T-helper 2 cell treated with Interferon-gamma antibody and Interleukin-4, amounts not matched to agents 5 μg/mL and 100 μg/mL, for 36 hours (primary cell): ENCODE results near the gene PTPRF.
"Not testable (repeated sequence)": the region's sequence is repeated elsewhere in the genome, so short reads cannot be mapped to it uniquely, and the experiment has no call there.

Experiments
- DNase-seq: peaks from one replicate; pipeline ENCODE4 v3.0.0; 2021; ENCODE audit warnings: low spot score
- H3K27ac Mint-ChIP-seq: one replicate; pipeline ENCODE4 v1.8.0; 2021; ENCODE audit warnings: mild to moderate bottlenecking, mixed read lengths
- H3K27me3 Mint-ChIP-seq: one replicate; pipeline ENCODE4 v1.8.0; 2021; ENCODE audit warnings: low read depth, mixed read lengths
- H3K36me3 Mint-ChIP-seq: one replicate; pipeline ENCODE4 v1.8.0; 2021; ENCODE audit warnings: low read depth, mixed read lengths
- H3K4me1 Mint-ChIP-seq: one replicate; pipeline ENCODE4 v1.8.0; 2021; ENCODE audit warnings: low read depth, mixed read lengths
- H3K4me3 Mint-ChIP-seq: one replicate; pipeline ENCODE4 v1.8.0; 2022; ENCODE audit warnings: mild to moderate bottlenecking, moderate library complexity, mixed read lengths
- H3K9me3 Mint-ChIP-seq: one replicate; pipeline ENCODE4 v1.8.0; 2021; ENCODE audit warnings: mixed read lengths

The PTPRF gene

DNA sequence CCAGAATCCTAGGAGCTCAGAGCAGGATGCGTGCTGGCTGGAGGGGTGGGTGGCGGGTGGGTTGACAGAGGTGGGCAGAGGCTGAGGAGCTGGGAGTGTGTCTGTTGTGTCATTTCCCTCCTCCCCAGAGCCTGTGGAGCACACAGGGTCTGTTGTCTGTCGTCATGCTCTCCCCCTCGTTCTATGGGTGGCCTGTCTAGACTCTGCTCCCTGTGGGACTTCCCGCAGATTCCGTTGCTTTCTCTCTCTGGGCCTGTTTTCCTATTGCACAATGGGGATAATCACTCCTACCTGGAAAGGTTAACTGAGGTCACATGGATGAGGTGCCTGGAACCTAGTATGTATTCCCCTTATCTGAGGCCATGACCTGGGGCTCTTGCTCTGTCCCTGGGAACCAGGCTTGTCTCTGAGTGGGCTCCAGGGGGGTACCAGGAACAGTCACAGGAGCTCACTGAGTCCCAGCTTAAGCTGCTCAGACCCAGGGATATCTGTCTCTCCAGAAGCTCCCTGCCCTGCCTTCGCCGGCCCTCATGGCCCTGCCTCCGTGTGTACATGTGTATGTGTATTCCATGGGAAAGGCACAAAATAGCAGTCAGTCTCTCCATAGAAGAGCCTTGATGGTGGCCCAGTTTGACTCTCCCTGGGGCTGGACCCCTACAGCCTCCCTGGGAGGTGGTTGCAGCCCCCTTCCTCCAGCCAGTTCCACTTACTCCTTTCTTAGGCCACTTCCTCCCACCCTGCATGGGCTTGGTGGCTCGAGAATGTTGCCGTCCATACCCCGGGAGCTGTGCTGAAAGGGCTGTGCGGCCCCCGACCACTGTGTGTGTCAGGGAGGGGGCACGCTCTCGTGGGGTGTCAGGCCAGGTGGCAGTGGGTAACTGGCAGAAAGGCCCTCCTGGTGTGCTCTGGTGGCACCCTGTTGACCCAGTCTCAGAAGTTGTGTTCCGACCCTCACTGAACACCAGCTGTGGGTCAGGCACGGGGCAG lies 17.9 kb downstream of the PTPRF start:
- peaks cover 12% of the 10 kb centered on the region for H3K27me3 Mint-ChIP-seq
- H3K4me1 Mint-ChIP-seq = peaks cover 2% of the 10 kb centered on the region
- no peaks in the 10 kb centered on the region for H3K9me3 Mint-ChIP-seq
- no peak overlapping the region for H3K27ac Mint-ChIP-seq
- H3K4me3 Mint-ChIP-seq = no peak overlapping the region
- no peaks in the 10 kb centered on the region for H3K36me3 Mint-ChIP-seq
- no peak for DNase-seq

- Mint-ChIP-seq H3K4me3 (peak overlapping the region; percentile 43), H3K27me3 (peaks cover 12% of the 10 kb centered on the region)
- H3K9me3 Mint-ChIP-seq, H3K36me3 Mint-ChIP-seq, DNase-seq, H3K4me1 Mint-ChIP-seq, H3K27ac Mint-ChIP-seq: not testable (repeated sequence)
Observed at GRCh38 chr1:43549394-43549793, 18.7 kb downstream of the PTPRF start.

- H3K36me3 Mint-ChIP-seq = no peaks in the 10 kb centered on the region
- peaks cover 6% of the 10 kb centered on the region for H3K4me1 Mint-ChIP-seq
- DNase-seq = no peak
- H3K9me3 Mint-ChIP-seq = no peaks in the 10 kb centered on the region
- H3K27me3 Mint-ChIP-seq = peaks cover 12% of the 10 kb centered on the region
- no peak overlapping the region for H3K27ac Mint-ChIP-seq
- H3K4me3 Mint-ChIP-seq = peak overlapping the region; percentile 43
Observed at GRCh38 chr1:43549921-43550597, 19.4 kb downstream of the PTPRF start.

- Mint-ChIP-seq H3K36me3 (no peaks in the 10 kb centered on the region), H3K27me3 (peaks cover 12% of the 10 kb centered on the region), H3K4me1 (peaks cover 6% of the 10 kb centered on the region), H3K4me3 (peak overlapping the region; percentile 9), H3K27ac (no peak overlapping the region), H3K9me3 (no peaks in the 10 kb centered on the region)
- no peak for DNase-seq
Observed at GRCh38 chr1:43550598-43551246, 20.0 kb downstream of the PTPRF start.

- H3K4me1 Mint-ChIP-seq = peaks cover 6% of the 10 kb centered on the region
- peaks cover 12% of the 10 kb centered on the region for H3K27me3 Mint-ChIP-seq
- H3K4me3 Mint-ChIP-seq = no peak overlapping the region
- no peaks in the 10 kb centered on the region for H3K9me3 Mint-ChIP-seq
- no peak for DNase-seq
- H3K27ac Mint-ChIP-seq = no peak overlapping the region
- no peaks in the 10 kb centered on the region for H3K36me3 Mint-ChIP-seq
Observed at GRCh38 chr1:43551396-43551888, 20.8 kb downstream of the PTPRF start.

DNA sequence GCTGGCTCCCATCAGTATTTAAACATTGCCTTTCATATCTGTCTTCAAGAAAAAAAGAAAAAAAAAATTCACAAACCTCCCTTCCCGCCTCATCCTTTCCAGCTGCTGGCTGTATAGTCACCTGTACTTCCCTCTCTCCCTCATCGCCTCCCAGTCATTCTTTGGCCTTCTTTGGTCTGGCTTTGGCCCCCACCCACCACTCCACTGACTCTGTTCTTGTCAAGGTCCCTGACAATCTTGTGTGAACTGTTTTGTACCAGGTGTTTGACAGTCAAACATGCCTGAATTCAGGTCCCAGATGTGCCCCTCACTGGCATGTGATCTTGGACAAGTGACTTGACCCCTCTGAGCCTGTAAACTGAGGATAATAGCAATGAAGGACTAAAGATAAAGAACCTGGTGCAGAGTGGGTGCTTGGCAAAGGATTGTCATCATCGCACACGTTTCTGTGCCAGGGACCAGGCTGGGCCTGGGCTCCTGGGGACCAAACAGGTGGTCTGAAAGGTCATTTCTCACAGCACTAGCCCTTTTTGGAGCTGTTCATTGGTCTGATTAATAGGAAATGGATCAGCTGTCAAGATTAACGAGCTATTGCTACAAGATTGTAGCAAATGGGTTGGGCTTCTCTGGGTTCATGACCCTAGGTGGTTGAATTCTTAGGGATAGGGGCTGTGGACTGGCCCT lies 21.5 kb downstream of the PTPRF start:
- H3K36me3 Mint-ChIP-seq = no peaks in the 10 kb centered on the region
- no peaks in the 10 kb centered on the region for H3K9me3 Mint-ChIP-seq
- H3K27me3 Mint-ChIP-seq = peaks cover 12% of the 10 kb centered on the region
- DNase-seq = no peak
- H3K27ac Mint-ChIP-seq = no peak overlapping the region
- H3K4me3 Mint-ChIP-seq = no peak overlapping the region
- H3K4me1 Mint-ChIP-seq = peaks cover 6% of the 10 kb centered on the region

DNA sequence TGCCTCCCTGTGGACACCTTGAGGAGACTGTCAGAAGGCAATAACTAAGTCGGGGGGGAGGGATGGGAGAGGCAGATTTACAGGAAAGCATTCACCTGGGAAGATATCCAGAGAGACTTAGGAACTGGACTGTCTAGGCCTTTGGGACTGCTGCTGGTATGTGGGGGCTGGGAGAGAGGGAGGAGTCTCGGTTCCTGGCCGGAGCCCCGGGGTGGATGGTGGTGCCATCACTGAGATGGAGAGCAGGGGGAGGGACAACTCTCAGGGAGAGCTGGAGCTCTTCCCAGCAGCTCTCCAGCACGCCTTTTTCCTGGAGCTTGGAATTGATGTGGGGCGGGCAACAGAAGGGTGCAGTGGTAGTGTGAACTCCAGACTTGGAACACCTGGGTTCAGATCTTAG lies 22.1 kb downstream of the PTPRF start:
- no peak overlapping the region for H3K27ac Mint-ChIP-seq
- H3K4me1 Mint-ChIP-seq = peaks cover 6% of the 10 kb centered on the region
- peaks cover 12% of the 10 kb centered on the region for H3K27me3 Mint-ChIP-seq
- no peaks in the 10 kb centered on the region for H3K9me3 Mint-ChIP-seq
- no peak for DNase-seq
- no peak overlapping the region for H3K4me3 Mint-ChIP-seq
- no peaks in the 10 kb centered on the region for H3K36me3 Mint-ChIP-seq

DNA sequence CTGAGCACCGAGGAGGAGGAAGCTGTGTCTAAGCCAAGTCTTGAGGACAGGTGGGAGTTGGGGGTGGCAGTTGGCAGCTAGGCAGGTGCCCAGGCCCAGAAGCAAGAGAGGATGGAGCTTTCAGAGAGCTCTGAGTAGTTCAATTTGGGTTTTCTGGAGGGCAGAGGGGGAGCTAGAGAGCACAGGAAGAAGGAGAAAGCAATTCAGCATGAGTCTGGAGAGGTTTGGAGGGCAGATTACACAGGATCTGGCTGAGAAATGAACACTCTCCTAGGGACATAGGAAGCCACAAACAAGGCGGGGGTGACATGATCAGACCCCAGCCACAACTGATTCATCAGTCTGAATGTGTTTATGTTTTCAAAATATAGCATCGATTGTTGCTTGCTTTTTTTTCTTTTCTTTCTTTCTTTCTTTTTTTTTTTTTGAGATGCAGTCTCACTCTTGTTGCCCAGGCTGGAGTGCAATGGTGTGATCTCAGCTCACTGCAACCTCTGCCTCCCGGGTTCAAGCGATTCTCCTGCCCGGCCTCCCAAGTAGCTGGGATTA lies 23.8 kb downstream of the PTPRF start:
- Mint-ChIP-seq H3K27me3 (peaks cover 12% of the 10 kb centered on the region), H3K36me3 (no peaks in the 10 kb centered on the region), H3K9me3 (no peaks in the 10 kb centered on the region), H3K27ac (peak overlapping the region; percentile 15), H3K4me1 (peaks cover 6% of the 10 kb centered on the region), H3K4me3 (no peak overlapping the region)
- DNase-seq = peak; percentile 36

DNA sequence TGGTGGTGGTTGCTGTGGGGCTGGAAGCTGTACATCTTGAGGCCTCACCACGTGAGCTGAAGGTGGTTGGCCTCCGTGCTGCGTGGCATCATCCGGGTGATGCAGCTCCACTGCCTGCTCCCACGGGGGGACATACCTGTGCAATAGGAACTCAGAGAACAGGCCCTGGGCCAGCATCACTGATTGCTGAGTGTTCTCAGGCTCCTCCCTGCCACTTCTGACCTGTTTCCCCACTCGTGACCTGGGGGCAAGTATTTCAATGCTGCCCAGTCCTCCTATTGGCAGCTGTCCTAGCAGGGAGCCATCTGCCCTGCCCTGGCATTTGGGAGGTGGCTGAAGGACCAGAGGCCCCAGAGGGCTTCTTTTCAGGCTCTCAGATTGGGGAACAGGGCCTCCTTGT lies 26.1 kb downstream of the PTPRF start:
- Mint-ChIP-seq H3K4me1 (peaks cover 4% of the 10 kb centered on the region), H3K27ac (no peak overlapping the region)
- DNase-seq = no peak

GRCh38 chr1:43557744-43558245 lies 27.1 kb downstream of the PTPRF start:
- Mint-ChIP-seq H3K4me1 (peaks cover 4% of the 10 kb centered on the region), H3K4me3 (no peak overlapping the region), H3K27ac (no peak overlapping the region), H3K36me3 (no peaks in the 10 kb centered on the region), H3K9me3 (no peaks in the 10 kb centered on the region), H3K27me3 (no peaks in the 10 kb centered on the region)
- DNase-seq = no peak

More for the DNA sequence above, 26.1 kb downstream of the PTPRF start:
- no peak overlapping the region for H3K4me3 Mint-ChIP-seq
- peaks cover 3% of the 10 kb centered on the region for H3K27me3 Mint-ChIP-seq
- no peaks in the 10 kb centered on the region for H3K36me3 Mint-ChIP-seq
- no peaks in the 10 kb centered on the region for H3K9me3 Mint-ChIP-seq

- Mint-ChIP-seq H3K27me3 (no peaks in the 10 kb centered on the region), H3K27ac (no peak overlapping the region), H3K4me1 (peaks cover 4% of the 10 kb centered on the region), H3K9me3 (no peaks in the 10 kb centered on the region), H3K36me3 (no peaks in the 10 kb centered on the region), H3K4me3 (no peak overlapping the region)
- no peak for DNase-seq
Observed at GRCh38 chr1:43558346-43558841, 27.7 kb downstream of the PTPRF start.

DNA sequence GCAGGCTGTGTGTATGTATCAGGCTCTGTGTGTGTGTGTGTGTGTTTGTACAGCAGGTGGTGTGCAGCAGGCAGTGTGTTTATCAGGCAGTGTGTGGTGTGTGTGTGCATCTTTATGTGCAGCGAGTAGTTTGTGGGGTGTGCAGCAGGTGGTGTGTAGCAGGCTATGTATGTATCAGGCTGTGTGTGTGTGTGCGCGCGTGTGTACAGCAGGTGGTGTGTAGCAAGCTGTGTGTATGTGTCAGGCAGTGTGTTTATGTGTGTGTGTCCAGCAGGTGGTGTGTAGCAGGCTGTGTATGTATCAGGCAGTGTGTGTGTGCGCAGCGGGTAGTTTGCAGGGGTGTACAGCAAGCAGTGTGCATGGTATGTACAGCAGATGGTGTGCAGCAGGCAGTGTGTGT lies 29.0 kb downstream of the PTPRF start:
- Mint-ChIP-seq H3K27me3 (no peaks in the 10 kb centered on the region), H3K36me3 (no peaks in the 10 kb centered on the region), H3K4me3 (no peak overlapping the region), H3K9me3 (no peaks in the 10 kb centered on the region), H3K27ac (no peak overlapping the region), H3K4me1 (no peaks in the 10 kb centered on the region)
- DNase-seq = no peak

DNA sequence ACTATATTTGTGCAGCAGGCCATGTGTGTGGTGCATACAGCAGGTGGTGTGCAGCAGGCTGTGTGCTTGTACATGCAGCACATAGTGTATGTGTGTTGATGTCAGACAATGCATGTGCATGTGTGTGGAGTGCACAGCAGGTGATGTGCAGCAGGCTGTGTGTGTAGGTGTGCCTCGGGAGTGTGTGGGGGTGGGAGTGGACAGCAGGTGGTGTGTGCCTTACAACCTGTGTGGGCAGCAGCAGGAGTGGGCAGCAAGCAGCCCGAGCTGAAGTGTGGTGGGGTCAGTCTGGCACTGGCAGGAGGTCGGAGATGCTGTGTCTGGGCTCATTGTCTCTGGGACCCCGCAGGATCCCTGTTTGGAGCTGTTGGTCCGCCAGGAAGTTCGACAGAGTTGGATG lies 29.6 kb downstream of the PTPRF start:
- no peak overlapping the region for H3K27ac Mint-ChIP-seq
- peaks cover 3% of the 10 kb centered on the region for H3K4me1 Mint-ChIP-seq
- H3K9me3 Mint-ChIP-seq = no peaks in the 10 kb centered on the region
- H3K4me3 Mint-ChIP-seq = no peak overlapping the region
- DNase-seq = no peak
- H3K27me3 Mint-ChIP-seq = no peaks in the 10 kb centered on the region
- H3K36me3 Mint-ChIP-seq = no peaks in the 10 kb centered on the region
